ENCODE results near the gene PHF2. TPM values are rescaled to one million over a fixed set of nuclear protein-coding genes. Genes with fewer than 3 reads are reported as not detected.

The PHF2 gene
- polyA plus RNA-seq, 1 of the 3 experiments (the other 2 are of a cell fraction) = 11.2 TPM

DNA sequence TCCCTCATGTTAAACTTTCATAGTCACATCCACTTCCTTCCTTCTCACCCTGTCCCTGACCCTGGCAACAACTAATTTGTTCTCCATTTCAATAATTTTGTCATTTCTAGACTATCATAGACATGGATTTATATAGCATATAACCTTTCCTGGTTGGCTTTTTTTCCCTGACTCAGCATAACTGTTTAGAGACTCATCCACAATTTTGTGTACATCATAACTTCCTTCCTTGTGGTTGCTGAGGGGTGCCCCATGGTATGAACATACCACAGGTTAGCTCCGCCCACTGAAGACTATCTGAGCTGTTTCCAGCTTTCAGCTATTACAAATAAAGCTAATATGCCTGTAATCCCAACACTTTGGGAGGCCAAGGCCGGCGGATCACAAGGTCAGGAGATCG is 137.3 kb downstream of the PHF2 start:
- no peaks in the 10 kb centered on the region for H3K79me2 ChIP-seq (ENCODE audit: insufficient read depth)
- TF ChIP-seq, protein P1, sequence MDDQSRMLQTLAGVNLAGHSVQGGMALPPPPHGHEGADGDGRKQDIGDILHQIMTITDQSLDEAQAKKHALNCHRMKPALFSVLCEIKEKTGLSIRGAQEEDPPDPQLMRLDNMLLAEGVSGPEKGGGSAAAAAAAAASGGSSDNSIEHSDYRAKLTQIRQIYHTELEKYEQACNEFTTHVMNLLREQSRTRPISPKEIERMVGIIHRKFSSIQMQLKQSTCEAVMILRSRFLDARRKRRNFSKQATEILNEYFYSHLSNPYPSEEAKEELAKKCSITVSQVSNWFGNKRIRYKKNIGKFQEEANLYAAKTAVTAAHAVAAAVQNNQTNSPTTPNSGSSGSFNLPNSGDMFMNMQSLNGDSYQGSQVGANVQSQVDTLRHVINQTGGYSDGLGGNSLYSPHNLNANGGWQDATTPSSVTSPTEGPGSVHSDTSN (IDR thresholded peaks at IDR 0.05) = no peak
- TF ChIP-seq YY1 (IDR thresholded peaks at IDR 0.05; ENCODE audit: low read depth) (no peak), TCF12 (IDR thresholded peaks at IDR 0.05) (no peak), EZH2phosphoT487 (IDR thresholded peaks at IDR 0.05; ENCODE audit: borderline replicate concordance, low read depth) (no peak), TAF1 (IDR thresholded peaks at IDR 0.05; ENCODE audit: borderline replicate concordance, low read depth, low read length) (no peak), SMC3 (IDR thresholded peaks at IDR 0.05; ENCODE audit: low read depth, low read length) (no peak), RAD21 (IDR thresholded peaks at IDR 0.05; ENCODE audit: low read length) (no peak), MEF2A (IDR thresholded peaks at IDR 0.05; ENCODE audit: borderline replicate concordance, low read depth) (no peak)
- no peaks in the 10 kb centered on the region for H3K36me3 ChIP-seq (replicated peaks in 1 of 2; ENCODE audit: control insufficient read depth in 1 of 2, insufficient read depth in 2 of 2, low read length in 1 of 2)
- H3K9ac ChIP-seq = no peak overlapping the region
- DNase-seq = no peak
- no peaks in the 10 kb centered on the region for H3F3A ChIP-seq (replicated peaks; ENCODE audit: insufficient read depth)
- 29% methylated on average over 4 of the region's 4 CpGs for WGBS (ENCODE audit: low lambda C conversion rate)
- ChIA-PET POLR2A (no interaction called here), CTCF (no interaction called here)
- H3K9me3 ChIP-seq = no peaks in the 10 kb centered on the region
- H2AFZ ChIP-seq (ENCODE audit: low read depth) = no peak overlapping the region
- no peaks in the 10 kb centered on the region for H3K4me1 ChIP-seq (ENCODE audit: control insufficient read depth in 1 of 2, insufficient read depth in 2 of 2, low read depth in 1 of 2, low read length in 1 of 2)
- no peaks in the 10 kb centered on the region for H3K27me3 ChIP-seq (ENCODE audit: insufficient read depth)
- no peak overlapping the region for H3K4me2 ChIP-seq
- H4K20me1 ChIP-seq (ENCODE audit: insufficient read depth) = no peaks in the 10 kb centered on the region
- H3K9me2 ChIP-seq = no peaks in the 10 kb centered on the region
- no peak overlapping the region for H3K4me3 ChIP-seq (ENCODE audit: low read depth in 2 of 2, low read length in 1 of 2)
- no peak overlapping the region for H3K27ac ChIP-seq (ENCODE audit: low read depth in 2 of 2, low read length in 1 of 2)

- no peak for TF ChIP-seq RCOR1 (IDR thresholded peaks at IDR 0.05; ENCODE audit: low read length)
- no peak for TF ChIP-seq TCF12 (IDR thresholded peaks at IDR 0.05)
- TF ChIP-seq GABPA (IDR thresholded peaks at IDR 0.05; ENCODE audit: low read depth) = no peak
- TF ChIP-seq, protein P2, sequence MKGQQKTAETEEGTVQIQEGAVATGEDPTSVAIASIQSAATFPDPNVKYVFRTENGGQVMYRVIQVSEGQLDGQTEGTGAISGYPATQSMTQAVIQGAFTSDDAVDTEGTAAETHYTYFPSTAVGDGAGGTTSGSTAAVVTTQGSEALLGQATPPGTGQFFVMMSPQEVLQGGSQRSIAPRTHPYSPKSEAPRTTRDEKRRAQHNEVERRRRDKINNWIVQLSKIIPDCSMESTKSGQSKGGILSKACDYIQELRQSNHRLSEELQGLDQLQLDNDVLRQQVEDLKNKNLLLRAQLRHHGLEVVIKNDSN (IDR thresholded peaks at IDR 0.05; ENCODE audit: borderline replicate concordance, low read depth) = no peak
- TF ChIP-seq FOXM1 (IDR thresholded peaks at IDR 0.05; ENCODE audit: low read depth) = no peak
- no peak for TF ChIP-seq MEF2A (IDR thresholded peaks at IDR 0.05; ENCODE audit: borderline replicate concordance, low read depth)
- TF ChIP-seq SMC3 (IDR thresholded peaks at IDR 0.05; ENCODE audit: low read depth, low read length) = no peak
- TF ChIP-seq RXRA (IDR thresholded peaks at IDR 0.05; ENCODE audit: borderline replicate concordance, low read depth) = no peak
- TF ChIP-seq TAF1 (IDR thresholded peaks at IDR 0.05; ENCODE audit: borderline replicate concordance, low read depth, low read length) = no peak
- TF ChIP-seq CTCF (IDR thresholded peaks at IDR 0.05) = no peak
- TF ChIP-seq GATA2 (CRISPR knock-in tag; IDR thresholded peaks at IDR 0.05) = no peak
- H3K27me3 ChIP-seq (ENCODE audit: insufficient read depth) = no peaks in the 10 kb centered on the region
- H3K4me3 ChIP-seq (ENCODE audit: low read depth in 2 of 2, low read length in 1 of 2) = no peak overlapping the region
- H3F3A ChIP-seq (replicated peaks; ENCODE audit: insufficient read depth) = no peaks in the 10 kb centered on the region
- no peak for DNase-seq
- H3K4me1 ChIP-seq (ENCODE audit: control insufficient read depth in 1 of 2, insufficient read depth in 2 of 2, low read depth in 1 of 2, low read length in 1 of 2) = no peaks in the 10 kb centered on the region
- no peak overlapping the region for H2AFZ ChIP-seq (ENCODE audit: low read depth)
- no peaks in the 10 kb centered on the region for H3K9me2 ChIP-seq
- no peaks in the 10 kb centered on the region for H3K36me3 ChIP-seq (replicated peaks in 1 of 2; ENCODE audit: control insufficient read depth in 1 of 2, insufficient read depth in 2 of 2, low read length in 1 of 2)
- H3K79me2 ChIP-seq (ENCODE audit: insufficient read depth) = no peaks in the 10 kb centered on the region
- H4K20me1 ChIP-seq (ENCODE audit: insufficient read depth) = no peaks in the 10 kb centered on the region
- no peak overlapping the region for H3K27ac ChIP-seq (ENCODE audit: low read depth in 2 of 2, low read length in 1 of 2)
- ChIA-PET CTCF (interaction anchor here (0.6 kb wide), 1 partner anchor 106 kb away, joined by 3 read pairs; no protein-coding TSS in a partner anchor), POLR2A (no interaction called here)
- no peak overlapping the region for H3K9ac ChIP-seq
- 16% methylated on average over 10 of the region's 13 CpGs for WGBS (ENCODE audit: low lambda C conversion rate)
- no peaks in the 10 kb centered on the region for H3K9me3 ChIP-seq
- H3K4me2 ChIP-seq = no peak overlapping the region
These were observed 145.1 kb downstream of the PHF2 start for GRCh38 chr9:93721417-93721965.

All from SK-N-SH (cell line).